Mesenchymal stem cell (in vitro differentiated cells and primary cell): ENCODE data around the gene GYPC.
A peak's percentile ranks its signal among the peaks of the same experiment; 100 is the strongest.

Source experiments
- DNase-seq: peaks from one replicate; pipeline ENCODE4 v3.0.0-alpha.2; 2013
- H2AFZ ChIP-seq: one replicate; pipeline ENCODE4 v1.6.1; 2013; ENCODE audit warnings: low read depth, mild to moderate bottlenecking, control low read depth, inconsistent platforms, low read length, moderate library complexity
- H2AK5ac ChIP-seq: 2 replicates; pipeline ENCODE4 v1.6.1; 2013; ENCODE audit warnings: low read length, moderate library complexity, mild to moderate bottlenecking, inconsistent platforms; ENCODE audit not compliant: severe bottlenecking
- H2BK120ac ChIP-seq: one replicate; pipeline ENCODE4 v1.6.1; 2013; ENCODE audit warnings: low read depth, mild to moderate bottlenecking, inconsistent platforms, low read length, moderate library complexity
- H2BK12ac ChIP-seq, 2 experiments: one replicate each; pipeline ENCODE4 v1.6.1; 2013; ENCODE audit warnings: inconsistent platforms in 2 of 2, low read length in 2 of 2, mild to moderate bottlenecking in 2 of 2, moderate library complexity in 2 of 2, control low read depth in 1 of 2
- H2BK15ac ChIP-seq: one replicate; pipeline ENCODE4 v1.6.1; 2013; ENCODE audit warnings: mild to moderate bottlenecking, low read depth, inconsistent platforms; ENCODE audit not compliant: poor library complexity, severe bottlenecking
- H2BK5ac ChIP-seq: 2 replicates; pipeline ENCODE4 v1.6.1; 2013; ENCODE audit warnings: low read depth, mild to moderate bottlenecking, low read length, control low read depth, inconsistent platforms; ENCODE audit not compliant: poor library complexity, severe bottlenecking
- H3K14ac ChIP-seq, 2 experiments: one replicate each; pipeline ENCODE4 v1.6.1; 2013; ENCODE audit warnings: inconsistent platforms in 2 of 2, low read length in 2 of 2, control low read depth in 1 of 2, mild to moderate bottlenecking in 1 of 2, moderate library complexity in 1 of 2
- H3K18ac ChIP-seq, 2 experiments: one replicate each; pipeline ENCODE4 v1.6.1; 2013; ENCODE audit warnings: inconsistent platforms in 2 of 2, low read length in 2 of 2, control low read depth in 1 of 2, low read depth in 1 of 2, mild to moderate bottlenecking in 1 of 2
- H3K23ac ChIP-seq, 2 experiments: one replicate each; pipeline ENCODE4 v1.6.1; 2013; ENCODE audit warnings: inconsistent platforms in 2 of 2, low read length in 2 of 2, mild to moderate bottlenecking in 2 of 2, moderate library complexity in 2 of 2, control low read depth in 1 of 2
- H3K27ac ChIP-seq: 2 replicates; pipeline ENCODE4 v1.5.1; 2013; ENCODE audit warnings: mild to moderate bottlenecking, moderate library complexity, low read length, control low read depth, inconsistent platforms; ENCODE audit not compliant: poor library complexity, severe bottlenecking
- H3K27me3 ChIP-seq, 2 experiments: 2 replicates each; pipeline versions ENCODE4 v1.6.1 to v1.7.0; 2013; ENCODE audit warnings: low read length in 2 of 2, mild to moderate bottlenecking in 2 of 2, moderate library complexity in 2 of 2, control low read depth in 1 of 2, inconsistent platforms in 1 of 2; ENCODE audit not compliant: control insufficient read depth in 1 of 2, insufficient read depth in 1 of 2
- H3K36me3 ChIP-seq, 2 experiments: 2 replicates each; pipeline versions ENCODE4 v1.6.1 to v1.7.0; 2013; ENCODE audit warnings: low read length in 2 of 2, control low read depth in 1 of 2, inconsistent platforms in 1 of 2, low read depth in 1 of 2, mild to moderate bottlenecking in 1 of 2; ENCODE audit not compliant: insufficient read depth in 2 of 2, control insufficient read depth in 1 of 2
- H3K4ac ChIP-seq, 2 experiments: one replicate each; pipeline ENCODE4 v1.6.1; 2013; ENCODE audit warnings: inconsistent platforms in 2 of 2, low read length in 2 of 2, mild to moderate bottlenecking in 2 of 2, moderate library complexity in 2 of 2, control low read depth in 1 of 2, low read depth in 1 of 2
- H3K4me1 ChIP-seq: 2 replicates; pipeline ENCODE4 v1.6.1; 2013; ENCODE audit warnings: low read depth, low read length, control low read depth; ENCODE audit not compliant: control insufficient read depth, insufficient read depth
- H3K4me2 ChIP-seq: 2 replicates; pipeline ENCODE4 v1.6.1; 2013; ENCODE audit warnings: low read length, mild to moderate bottlenecking, inconsistent platforms; ENCODE audit not compliant: poor library complexity, severe bottlenecking
- H3K4me3 ChIP-seq, 2 experiments: 2 replicates each; pipeline versions ENCODE4 v1.5.1 to v1.7.0; 2013; ENCODE audit warnings: low read length in 2 of 2, mild to moderate bottlenecking in 2 of 2, control low read depth in 1 of 2, low read depth in 1 of 2; ENCODE audit not compliant: insufficient read depth in 1 of 2
- H3K79me1 ChIP-seq: replicated peaks from 2 replicates; pipeline ENCODE4 v1.6.1; 2013; ENCODE audit warnings: mild to moderate bottlenecking, control low read depth, low read length, inconsistent platforms; ENCODE audit not compliant: poor library complexity, severe bottlenecking
- H3K9ac ChIP-seq: 2 replicates; pipeline ENCODE4 v1.7.0; 2013; ENCODE audit warnings: mild to moderate bottlenecking, low read length, moderate library complexity
- H3K9me3 ChIP-seq: 2 replicates; pipeline ENCODE4 v1.7.0; 2013; ENCODE audit warnings: mild to moderate bottlenecking, low read length; ENCODE audit not compliant: control insufficient read depth
- H4K8ac ChIP-seq: one replicate; pipeline ENCODE4 v1.6.1; 2013; ENCODE audit warnings: inconsistent platforms, mild to moderate bottlenecking, low read length, moderate library complexity
- H4K91ac ChIP-seq: one replicate; pipeline ENCODE4 v1.6.1; 2013; ENCODE audit warnings: mild to moderate bottlenecking, low read length, inconsistent platforms
- WGBS: methylation state at CpG from one replicate; pipeline ENCODE4 v1.1.7; 2013; ENCODE audit warnings: mixed read lengths; 5-methylcytosine and 5-hydroxymethylcytosine counted together

The GYPC gene

GRCh38 chr2:126719833-126720351, 63.9 kb downstream of the GYPC start:
- no peaks in the 10 kb centered on the region for H3K36me3 ChIP-seq
- H2BK15ac ChIP-seq: no peak overlapping the region
- WGBS: 52% methylated on average over 3 of the region's 4 CpGs
- H2BK120ac ChIP-seq: no peak overlapping the region
- no peak overlapping the region for H4K91ac ChIP-seq
- no peak overlapping the region for H3K27ac ChIP-seq
- no peak overlapping the region for H2BK5ac ChIP-seq
- H3K9ac ChIP-seq: no peak overlapping the region
- no peak overlapping the region for H3K23ac ChIP-seq
- no peak overlapping the region for H3K14ac ChIP-seq
- no peaks in the 10 kb centered on the region for H3K79me1 ChIP-seq
- peaks cover 4% of the 10 kb centered on the region for H3K9me3 ChIP-seq
- H2AFZ ChIP-seq: no peak overlapping the region
- H3K27me3 ChIP-seq: peaks cover 0 to 5% of the 10 kb centered on the region in 2 experiments
- H4K8ac ChIP-seq: no peak overlapping the region
- H3K4me2 ChIP-seq: no peak overlapping the region
- H2BK12ac ChIP-seq: no peak overlapping the region
- no peak overlapping the region for H3K18ac ChIP-seq
- peak; percentile 5 for DNase-seq
- peaks cover 2% of the 10 kb centered on the region for H3K4me1 ChIP-seq
- H3K4me3 ChIP-seq: no peak overlapping the region
- H2AK5ac ChIP-seq: no peak overlapping the region
- no peak overlapping the region for H3K4ac ChIP-seq

- Histone ChIP-seq H3K4me1 (peaks cover 2% of the 10 kb centered on the region), H2AK5ac (no peak overlapping the region), H3K27me3 (peaks cover 0 to 5% of the 10 kb centered on the region in 2 experiments), H3K4me2 (no peak overlapping the region), H3K4ac (no peak overlapping the region), H3K18ac (no peak overlapping the region), H3K9me3 (peaks cover 12% of the 10 kb centered on the region), H2AFZ (no peak overlapping the region), H3K27ac (no peak overlapping the region), H2BK120ac (no peak overlapping the region), H4K91ac (no peak overlapping the region), H2BK5ac (no peak overlapping the region), H4K8ac (no peak overlapping the region), H3K36me3 (no peaks in the 10 kb centered on the region), H3K79me1 (no peaks in the 10 kb centered on the region), H3K23ac (no peak overlapping the region), H2BK15ac (no peak overlapping the region), H3K14ac (no peak overlapping the region), H3K9ac (no peak overlapping the region), H3K4me3 (no peak overlapping the region), H2BK12ac (no peak overlapping the region)
- 82% methylated on average over 2 of the region's 2 CpGs for WGBS
- peak; percentile 10 for DNase-seq
Observed at GRCh38 chr2:126720638-126721037, 64.7 kb downstream of the GYPC start.

GRCh38 chr2:126722081-126722480, 66.1 kb downstream of the GYPC start:
- DNase-seq: no peak
- Histone ChIP-seq H2BK12ac (no peak overlapping the region), H3K4me2 (no peak overlapping the region), H4K8ac (no peak overlapping the region), H3K27ac (no peak overlapping the region), H3K27me3 (no peaks in the 10 kb centered on the region), H3K23ac (no peak overlapping the region), H3K79me1 (no peaks in the 10 kb centered on the region), H3K4me3 (no peak overlapping the region), H3K9me3 (peaks cover 25% of the 10 kb centered on the region), H2BK15ac (no peak overlapping the region), H2AK5ac (no peak overlapping the region), H3K36me3 (no peaks in the 10 kb centered on the region), H3K18ac (no peak overlapping the region), H2AFZ (no peak overlapping the region), H3K9ac (no peak overlapping the region), H2BK120ac (no peak overlapping the region), H2BK5ac (no peak overlapping the region), H3K4me1 (peaks cover 2% of the 10 kb centered on the region), H4K91ac (no peak overlapping the region), H3K4ac (no peak overlapping the region), H3K14ac (no peak overlapping the region)
- 72% methylated on average over 2 of the region's 2 CpGs for WGBS

GRCh38 chr2:126722546-126722945, 66.6 kb downstream of the GYPC start:
- Histone ChIP-seq H3K9ac (no peak overlapping the region), H3K27me3 (no peaks in the 10 kb centered on the region), H2BK5ac (no peak overlapping the region), H2AK5ac (no peak overlapping the region), H3K36me3 (no peaks in the 10 kb centered on the region), H3K27ac (no peak overlapping the region), H3K4me1 (peaks cover 2% of the 10 kb centered on the region), H3K4me3 (no peak overlapping the region), H4K8ac (no peak overlapping the region), H3K23ac (no peak overlapping the region), H3K4me2 (no peak overlapping the region), H4K91ac (no peak overlapping the region), H3K4ac (no peak overlapping the region), H3K18ac (no peak overlapping the region), H3K9me3 (peaks cover 27% of the 10 kb centered on the region), H2AFZ (no peak overlapping the region), H2BK15ac (peak overlapping the region; percentile 13), H2BK120ac (no peak overlapping the region), H2BK12ac (no peak overlapping the region), H3K14ac (no peak overlapping the region), H3K79me1 (no peaks in the 10 kb centered on the region)
- no peak for DNase-seq
- WGBS: 72% methylated on average over 4 of the region's 4 CpGs
